Measurements from ENCODE around the gene MORC4. TPM values are rescaled to one million over a fixed set of nuclear protein-coding genes. Genes with fewer than 3 reads are reported as not detected.

Gene MORC4
- total and polyA plus RNA-seq, 2 donors from 2014 or later: 8.2 to 12.6 TPM

DNA sequence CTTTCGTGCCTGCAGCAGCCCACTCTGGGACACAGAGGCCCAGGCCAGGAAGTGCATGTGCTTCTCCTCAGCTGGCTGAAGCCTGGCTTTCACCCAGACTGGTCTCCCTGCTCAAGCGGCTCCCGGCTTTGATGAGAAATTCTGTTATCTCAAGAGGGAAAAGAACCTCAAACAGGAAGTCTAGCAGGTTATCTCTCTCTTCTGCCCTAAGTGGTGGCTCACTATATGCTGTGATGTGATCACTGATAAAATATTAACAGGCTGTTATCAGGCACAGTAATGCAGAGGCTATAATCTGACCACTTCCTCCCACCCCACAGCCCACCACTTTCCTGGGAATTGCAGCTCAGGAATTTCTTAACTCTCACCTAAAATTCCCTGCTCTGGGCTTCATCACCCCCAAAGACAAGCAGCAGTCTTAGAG is 66.5 kb downstream of the MORC4 start:
- intact Hi-C loops (cut with DNase I): no loop called here
- FAIRE-seq (no peak), DNase-seq (no peak)
- TF ChIP-seq, protein P1, sequence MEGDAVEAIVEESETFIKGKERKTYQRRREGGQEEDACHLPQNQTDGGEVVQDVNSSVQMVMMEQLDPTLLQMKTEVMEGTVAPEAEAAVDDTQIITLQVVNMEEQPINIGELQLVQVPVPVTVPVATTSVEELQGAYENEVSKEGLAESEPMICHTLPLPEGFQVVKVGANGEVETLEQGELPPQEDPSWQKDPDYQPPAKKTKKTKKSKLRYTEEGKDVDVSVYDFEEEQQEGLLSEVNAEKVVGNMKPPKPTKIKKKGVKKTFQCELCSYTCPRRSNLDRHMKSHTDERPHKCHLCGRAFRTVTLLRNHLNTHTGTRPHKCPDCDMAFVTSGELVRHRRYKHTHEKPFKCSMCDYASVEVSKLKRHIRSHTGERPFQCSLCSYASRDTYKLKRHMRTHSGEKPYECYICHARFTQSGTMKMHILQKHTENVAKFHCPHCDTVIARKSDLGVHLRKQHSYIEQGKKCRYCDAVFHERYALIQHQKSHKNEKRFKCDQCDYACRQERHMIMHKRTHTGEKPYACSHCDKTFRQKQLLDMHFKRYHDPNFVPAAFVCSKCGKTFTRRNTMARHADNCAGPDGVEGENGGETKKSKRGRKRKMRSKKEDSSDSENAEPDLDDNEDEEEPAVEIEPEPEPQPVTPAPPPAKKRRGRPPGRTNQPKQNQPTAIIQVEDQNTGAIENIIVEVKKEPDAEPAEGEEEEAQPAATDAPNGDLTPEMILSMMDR (IDR thresholded peaks at IDR 0.05; ENCODE audit: borderline replicate concordance, extremely low read depth, insufficient read depth): no peak
- Histone ChIP-seq H3K27me3 (ENCODE audit: control insufficient read depth, insufficient read depth, low read length) (no peaks in the 10 kb centered on the region), H3K36me3 (ENCODE audit: control insufficient read depth in 2 of 3, insufficient read depth in 3 of 3, low read length in 3 of 3) (peaks cover 0 to 4% (median 0%) of the 10 kb centered on the region in 3 donors), H3K9ac (ENCODE audit: low read length in 3 of 3) (no peak overlapping the region), H3K4me1 (ENCODE audit: control insufficient read depth in 2 of 3, insufficient read depth in 2 of 3, low read depth in 1 of 3, low read length in 3 of 3) (peaks cover 0 to 2% (median 0%) of the 10 kb centered on the region in 3 donors), H3K27ac (ENCODE audit: low read depth in 2 of 2, low read length in 2 of 2) (peak overlapping the region; percentile 57 to 65), H3K4me3 (ENCODE audit: low read length in 3 of 3) (peak overlapping the region in 1 of 3 donors; percentile 25), H3K9me3 (ENCODE audit: control insufficient read depth in 2 of 3, insufficient read depth in 1 of 3, low read length in 3 of 3) (no peaks in the 10 kb centered on the region)

DNA sequence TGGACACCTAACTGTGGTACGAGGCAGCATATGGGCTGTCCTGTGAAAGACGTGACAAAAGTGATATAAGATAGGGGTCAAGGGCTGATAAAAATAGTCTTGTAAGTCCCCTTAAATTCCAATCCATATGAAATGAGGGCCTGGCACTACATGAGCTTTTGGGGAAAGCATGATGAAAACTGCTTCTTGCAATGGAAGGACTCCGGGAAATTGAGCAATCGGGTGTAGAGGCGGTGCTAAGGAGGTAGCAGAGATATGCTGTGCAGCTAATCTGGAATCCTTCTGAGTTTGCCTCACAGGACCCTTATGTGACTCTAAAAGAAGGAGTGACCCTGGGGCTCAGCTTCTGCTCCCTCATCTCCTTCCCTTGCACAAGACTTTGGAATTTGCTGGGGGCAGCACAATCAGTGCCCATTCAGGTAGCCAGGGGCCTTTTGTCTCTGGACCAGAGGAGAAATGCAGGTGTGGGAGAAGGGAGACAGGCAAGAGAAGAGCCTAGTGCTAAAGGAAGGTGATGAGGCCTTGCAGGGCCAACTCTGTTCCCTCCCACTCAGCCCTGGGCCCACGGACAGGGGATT is 67.0 kb downstream of the MORC4 start:
- Histone ChIP-seq H3K9ac (ENCODE audit: low read length in 3 of 3) (no peak overlapping the region), H3K36me3 (ENCODE audit: control insufficient read depth in 2 of 3, insufficient read depth in 3 of 3, low read length in 3 of 3) (peaks cover 0 to 4% (median 0%) of the 10 kb centered on the region in 3 donors), H3K9me3 (ENCODE audit: control insufficient read depth in 2 of 3, insufficient read depth in 1 of 3, low read length in 3 of 3) (no peaks in the 10 kb centered on the region), H3K27ac (ENCODE audit: low read depth in 2 of 2, low read length in 2 of 2) (peak overlapping the region; percentile 58 to 65), H3K27me3 (ENCODE audit: control insufficient read depth, insufficient read depth, low read length) (no peaks in the 10 kb centered on the region), H3K4me1 (ENCODE audit: control insufficient read depth in 2 of 3, insufficient read depth in 2 of 3, low read depth in 1 of 3, low read length in 3 of 3) (peaks cover 0 to 2% (median 0%) of the 10 kb centered on the region in 3 donors), H3K4me3 (ENCODE audit: low read length in 3 of 3) (peak overlapping the region in 2 of 3 donors; percentile 18 to 73)
- intact Hi-C loops (cut with DNase I): no loop called here
- FAIRE-seq (no peak), DNase-seq (no peak)
- TF ChIP-seq, protein P1 (IDR thresholded peaks at IDR 0.05; ENCODE audit: borderline replicate concordance, extremely low read depth, insufficient read depth): no peak

DNA sequence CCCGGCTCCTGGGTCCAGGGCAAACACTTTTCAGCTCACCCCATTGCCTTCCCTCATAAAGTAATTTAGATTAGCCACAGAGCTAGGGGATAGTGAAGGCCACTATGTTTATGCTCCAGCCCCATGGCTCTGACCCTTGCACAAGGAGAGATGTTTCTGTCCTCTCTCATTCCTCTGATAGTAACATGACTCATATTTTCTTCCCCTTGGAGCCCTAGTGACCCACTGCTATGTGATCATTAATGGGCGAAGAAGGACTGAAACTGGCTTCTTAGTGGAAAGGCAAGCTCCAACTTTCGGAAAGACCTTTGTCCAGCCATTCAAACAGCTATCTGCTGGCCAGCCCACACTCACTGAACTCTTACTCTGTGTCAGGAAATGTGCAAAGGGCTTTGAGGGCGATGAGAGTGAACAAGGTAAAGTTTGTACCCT is 67.5 kb downstream of the MORC4 start:
- Histone ChIP-seq H3K36me3 (ENCODE audit: control insufficient read depth in 2 of 3, insufficient read depth in 3 of 3, low read length in 3 of 3) (peaks cover 0 to 4% (median 0%) of the 10 kb centered on the region in 3 donors), H3K9me3 (ENCODE audit: control insufficient read depth in 2 of 3, insufficient read depth in 1 of 3, low read length in 3 of 3) (no peaks in the 10 kb centered on the region), H3K9ac (ENCODE audit: low read length in 3 of 3) (no peak overlapping the region), H3K27ac (ENCODE audit: low read depth in 2 of 2, low read length in 2 of 2) (peak overlapping the region in 1 of 2 donors; percentile 58), H3K27me3 (ENCODE audit: control insufficient read depth, insufficient read depth, low read length) (no peaks in the 10 kb centered on the region), H3K4me1 (ENCODE audit: control insufficient read depth in 2 of 3, insufficient read depth in 2 of 3, low read depth in 1 of 3, low read length in 3 of 3) (peaks cover 0 to 2% (median 0%) of the 10 kb centered on the region in 3 donors), H3K4me3 (ENCODE audit: low read length in 3 of 3) (peak overlapping the region in 1 of 3 donors; percentile 73)
- intact Hi-C loops (cut with DNase I): no loop called here
- TF ChIP-seq, protein P1 (IDR thresholded peaks at IDR 0.05; ENCODE audit: borderline replicate concordance, extremely low read depth, insufficient read depth): no peak
- DNase-seq (no peak), FAIRE-seq (no peak)
